Panc1 (cell line): ENCODE measurements around the gene IGF1R. TPM values are rescaled to one million over a fixed set of nuclear protein-coding genes. Genes with fewer than 3 reads are reported as not detected.
A peak's percentile ranks its signal among the peaks of the same experiment; 100 is the strongest.

ENCODE experiments used
- ATAC-seq: fragments of 200-7000 bp; cut with Tn5 transposase; 2 replicates; pipeline ENCODE4 v1.9.1; 2020; ENCODE audit warnings: mild to moderate bottlenecking, moderate library complexity
- BruUV-seq: library from RNA; stranded (reverse); fragments of 400-500 nt; replicated peaks from 2 replicates; lab custom pipeline; 2021; lab: Mats Ljungman, UMichigan
- CTCF ChIA-PET: fragments of 300-600 bp; sonication (Branson Sonifier 250); formaldehyde crosslinking; loops from one replicate; lab custom pipeline; 2022; ENCODE audit warnings: antibody characterized with exemption; lab: Charles Lee
- POLR2A ChIA-PET: fragments of 300-600 bp; sonication (Branson Sonifier 250); formaldehyde crosslinking; loops from one replicate; lab custom pipeline; 2022; ENCODE audit warnings: antibody characterized with exemption; lab: Charles Lee
- DNase-seq: peaks from one replicate; pipeline ENCODE4 v3.0.0-alpha.2; 2010; ENCODE audit warnings: low read depth, low spot score
- H3K27ac ChIP-seq: 2 replicates; pipeline ENCODE4 v1.5.1; 2011; ENCODE audit warnings: mild to moderate bottlenecking, low read length, inconsistent platforms
- H3K27me3 ChIP-seq: fragments of 200-500 bp; sonication (Bioruptor generic); 2 replicates; pipeline ENCODE4 v1.6.0; 2014; ENCODE audit warnings: low read length, inconsistent platforms; ENCODE audit not compliant: control insufficient read depth, insufficient read depth
- H3K36me3 ChIP-seq: fragments of 200-500 bp; sonication (Bioruptor generic); 2 replicates; pipeline ENCODE4 v1.5.1; 2014; ENCODE audit warnings: inconsistent platforms, mild to moderate bottlenecking, low read length, moderate library complexity; ENCODE audit not compliant: control insufficient read depth, insufficient read depth
- H3K4me1 ChIP-seq: 2 replicates; pipeline ENCODE4 v1.5.1; 2011; ENCODE audit warnings: inconsistent platforms, mild to moderate bottlenecking, low read length, moderate library complexity; ENCODE audit not compliant: control insufficient read depth, insufficient read depth
- H3K4me3 ChIP-seq, 2 experiments: 2 replicates each; pipeline ENCODE4 v1.5.1; 2011 to 2012; ENCODE audit warnings: low read depth in 2 of 2, low read length in 2 of 2, mild to moderate bottlenecking in 2 of 2, inconsistent platforms in 1 of 2, moderate library complexity in 1 of 2
- H3K9me3 ChIP-seq: fragments of 200-500 bp; sonication (Bioruptor generic); 2 replicates; pipeline ENCODE4 v1.5.1; 2014; ENCODE audit warnings: low read depth, mild to moderate bottlenecking, inconsistent platforms, low read length, moderate library complexity; ENCODE audit not compliant: control insufficient read depth, insufficient read depth
- CTCF ChIP-seq: fragments of 450-650 bp; IDR thresholded peaks from 2 replicates; pipeline ENCODE4 v1.5.1; 2017; ENCODE audit warnings: mild to moderate bottlenecking
- POLR2AphosphoS5 ChIP-seq: IDR thresholded peaks from 2 replicates; pipeline ENCODE4 v1.6.1; 2012; ENCODE audit warnings: mild to moderate bottlenecking, low read depth, low read length, moderate library complexity
- REST ChIP-seq, 2 experiments: IDR thresholded peaks; 2 replicates each; pipeline ENCODE4 v1.6.1; 2011 to 2012; ENCODE audit warnings: low read depth in 2 of 2, control low read depth in 1 of 2, low read length in 1 of 2, mild to moderate bottlenecking in 1 of 2, moderate library complexity in 1 of 2; ENCODE audit not compliant: insufficient read depth in 1 of 2
- SIN3A ChIP-seq: IDR thresholded peaks from 2 replicates; pipeline ENCODE4 v1.6.1; 2012; ENCODE audit warnings: low read depth, mild to moderate bottlenecking, low read length, moderate library complexity, borderline replicate concordance; ENCODE audit not compliant: insufficient read depth
- TCF7L2 ChIP-seq: IDR thresholded peaks from 2 replicates; pipeline ENCODE4 v1.6.1; 2011; ENCODE audit warnings: mild to moderate bottlenecking, low read depth, low read length, inconsistent platforms
- in situ Hi-C: cut with HindIII; loops from 2 replicates; pipeline ENCODE4 v1.10.0; 2016; ENCODE audit warnings: low sequenced_read_pairs, low pct_unique_long_range_greater_than_20kb
- intact Hi-C: fragments of 100-400 bp; cut with micrococcal nuclease; formaldehyde crosslinking; loops from one replicate; pipeline ENCODE4 v1.10.0; 2022; ENCODE audit not compliant: unreplicated experiment
- total RNA-seq: library from RNA; stranded (reverse); gene quantifications from one replicate; pipeline ENCODE4 v1.2.1, GENCODE V29; 2021; ENCODE audit not compliant: unreplicated experiment

The IGF1R gene
- total RNA-seq, 1 experiment from 2014 or later: 77.1 TPM

- Histone ChIP-seq H3K27ac (peak overlapping the region; percentile 31; the same call in 1 of the 2 replicates), H3K36me3 (no peaks in the 10 kb centered on the region), H3K9me3 (no peaks in the 10 kb centered on the region), H3K4me1 (peaks cover 29% of the 10 kb centered on the region), H3K4me3 (no peak overlapping the region), H3K27me3 (no peaks in the 10 kb centered on the region)
- ATAC-seq (no peak), DNase-seq (no peak)
- CTCF ChIA-PET: no interaction called here
- TF ChIP-seq POLR2AphosphoS5 (no peak), TCF7L2 (no peak), SIN3A (no peak), CTCF (no peak), REST (IDR thresholded peaks at IDR 0.05; ENCODE audit: insufficient read depth in 1 of 2, low read depth in 2 of 2, low read length in 1 of 2) (no peak)
- BruUV-seq: no TSS peak
- in situ Hi-C loops (no loop called here), intact Hi-C loops (no loop called here)
- POLR2A ChIA-PET: no interaction called here
These were observed 87.7 kb downstream of the IGF1R start for GRCh38 chr15:98735895-98736617.

- intact Hi-C loops: no loop called here
- Histone ChIP-seq H3K4me1 (peaks cover 29% of the 10 kb centered on the region), H3K36me3 (no peaks in the 10 kb centered on the region), H3K4me3 (no peak overlapping the region), H3K9me3 (no peaks in the 10 kb centered on the region), H3K27me3 (no peaks in the 10 kb centered on the region), H3K27ac (no peak overlapping the region)
- TF ChIP-seq SIN3A (no peak), TCF7L2 (no peak), POLR2AphosphoS5 (no peak), CTCF (no peak), REST (IDR thresholded peaks at IDR 0.05; ENCODE audit: insufficient read depth in 1 of 2, low read depth in 2 of 2, low read length in 1 of 2) (no peak)
- in situ Hi-C loops: no loop called here
- POLR2A ChIA-PET: no interaction called here
- DNase-seq: no peak
- ATAC-seq: no peak
- BruUV-seq: no TSS peak
- CTCF ChIA-PET: no interaction called here
These were observed 88.8 kb downstream of the IGF1R start for GRCh38 chr15:98737159-98737558.
